RWPE1 (cell line): ENCODE results near the gene PLEKHB1.
A peak's percentile ranks its signal among the peaks of the same experiment; 100 is the strongest.

Experiments
- CTCF ChIA-PET: fragments of 350-600 bp; sonication (Branson Sonifier 250); formaldehyde crosslinking; extraction: SDS; loops from one replicate; lab custom pipeline; 2021; lab: Yijun Ruan, JAX
- POLR2A ChIA-PET: fragments of 400-600 bp; formaldehyde crosslinking; extraction: SDS; loops from one replicate; lab custom pipeline; 2020; ENCODE audit warnings: antibody characterized with exemption; ENCODE audit not compliant: low non-redundant PET; lab: Yijun Ruan, JAX
- DNase-seq: peaks from one replicate; pipeline ENCODE4 v3.0.0; 2012; ENCODE audit warnings: low spot score
- H3K27ac ChIP-seq: fragments of 450-650 bp; 2 replicates; pipeline ENCODE4 v1.5.1; 2017
- CTCF ChIP-seq: fragments of 450-650 bp; conservative IDR thresholded peaks from 2 replicates; pipeline ENCODE4 v1.5.1; 2017; ENCODE audit warnings: low read depth, mild to moderate bottlenecking

PLEKHB1 gene

DNA sequence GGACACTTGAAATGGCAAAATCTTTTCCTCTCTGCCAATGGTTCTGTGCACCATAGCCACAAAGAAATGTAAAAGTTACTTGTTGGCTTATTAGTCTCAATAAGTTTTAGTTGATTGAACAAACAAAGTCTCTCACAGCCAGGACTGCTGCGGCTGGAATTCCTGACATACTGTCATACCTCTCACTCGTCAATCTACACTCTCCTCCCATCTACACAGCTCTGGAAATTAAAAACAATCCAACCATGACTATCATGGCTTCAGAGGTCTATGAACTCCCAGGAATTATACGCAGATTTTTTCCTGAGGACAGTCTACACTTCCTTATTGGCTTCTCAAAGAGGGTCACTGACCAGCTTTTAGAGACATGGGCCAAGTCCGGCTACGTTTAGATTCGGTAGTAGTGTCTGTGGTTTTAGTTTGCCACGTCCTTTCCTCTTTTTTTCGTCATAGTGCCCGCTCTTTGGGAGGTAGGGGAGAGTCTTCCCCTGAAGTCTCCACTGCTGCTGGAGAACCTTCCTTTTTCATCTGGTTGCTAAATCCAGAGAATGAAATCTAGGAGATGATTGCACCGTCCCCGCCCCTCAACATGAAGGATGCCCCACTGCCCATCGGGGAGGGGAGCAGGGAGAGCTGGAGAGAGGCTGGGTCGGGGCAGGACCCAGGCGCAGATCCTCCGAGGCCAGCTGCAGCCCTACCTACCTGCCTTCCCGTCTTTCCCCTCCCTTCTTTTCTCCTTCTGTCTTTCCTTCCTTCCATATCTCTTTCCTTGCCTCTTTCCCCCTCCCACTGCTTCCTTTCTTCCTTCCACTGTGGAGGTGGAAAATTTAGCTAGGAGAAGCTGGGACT is 1.0 kb upstream of the PLEKHB1 start:
- ChIA-PET POLR2A (no interaction called here), CTCF (interaction anchor here (0.5 kb wide), 1 partner anchor 110 kb away, joined by 4 read pairs; no protein-coding TSS in a partner anchor)
- H3K27ac ChIP-seq = no peak overlapping the region
- TF ChIP-seq CTCF = no peak
- no peak for DNase-seq

DNA sequence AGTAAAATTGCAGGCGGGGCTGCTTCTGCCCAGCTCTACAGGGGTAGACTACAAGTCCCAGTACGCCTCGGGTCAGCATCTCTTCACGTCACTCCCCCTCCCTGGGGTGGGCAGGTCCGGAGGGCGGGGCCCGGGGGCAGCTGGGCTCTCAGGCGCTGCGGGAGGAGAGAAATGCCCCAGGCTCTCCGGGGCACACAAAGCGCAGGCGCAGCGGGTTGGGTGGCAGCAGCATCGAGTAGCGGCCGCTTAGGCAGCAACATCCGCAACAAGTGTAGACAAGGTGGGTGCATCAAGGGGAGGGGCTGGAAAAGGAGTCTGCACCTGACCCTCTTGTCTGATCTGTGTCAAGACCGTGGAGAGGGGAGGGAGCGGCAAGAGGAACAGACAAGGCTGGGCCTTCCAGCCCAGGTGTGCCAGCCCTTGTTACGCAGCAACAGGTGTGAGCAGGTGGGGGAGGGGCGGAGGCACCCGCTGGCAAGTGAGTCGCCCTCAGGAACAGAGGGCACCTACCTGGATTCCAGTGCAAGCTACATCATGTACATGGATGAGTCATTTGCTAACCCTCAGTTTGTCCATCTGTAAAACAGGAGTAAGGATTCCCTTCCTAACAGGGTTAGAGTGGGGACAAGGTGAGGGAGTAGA is 1.2 kb downstream of the PLEKHB1 start:
- no peak overlapping the region for H3K27ac ChIP-seq
- POLR2A ChIA-PET = no interaction called here
- CTCF ChIA-PET = interaction anchor here (2.1 kb wide), 1 partner anchor 13 kb away, joined by 8 read pairs; no protein-coding TSS in a partner anchor
- no peak for TF ChIP-seq CTCF
- DNase-seq = peak; percentile 79

- no peak for TF ChIP-seq CTCF
- CTCF ChIA-PET = interaction anchor here (2.1 kb wide), 1 partner anchor 13 kb away, joined by 8 read pairs; no protein-coding TSS in a partner anchor
- H3K27ac ChIP-seq = no peak overlapping the region
- DNase-seq = no peak
- POLR2A ChIA-PET = interaction anchor here (0.5 kb wide), 1 partner anchor 18 kb away, joined by 4 read pairs; no protein-coding TSS in a partner anchor
These were observed 1.7 kb downstream of the PLEKHB1 start for GRCh38 chr11:73648121-73648520.

GRCh38 chr11:73648571-73649046 is 2.2 kb downstream of the PLEKHB1 start:
- DNase-seq = no peak
- ChIA-PET CTCF (interaction anchor here (2.1 kb wide), 1 partner anchor 12 kb away, joined by 8 read pairs; no protein-coding TSS in a partner anchor), POLR2A (interaction anchor here (0.5 kb wide), 1 partner anchor 19 kb away, joined by 4 read pairs; no protein-coding TSS in a partner anchor)

DNA sequence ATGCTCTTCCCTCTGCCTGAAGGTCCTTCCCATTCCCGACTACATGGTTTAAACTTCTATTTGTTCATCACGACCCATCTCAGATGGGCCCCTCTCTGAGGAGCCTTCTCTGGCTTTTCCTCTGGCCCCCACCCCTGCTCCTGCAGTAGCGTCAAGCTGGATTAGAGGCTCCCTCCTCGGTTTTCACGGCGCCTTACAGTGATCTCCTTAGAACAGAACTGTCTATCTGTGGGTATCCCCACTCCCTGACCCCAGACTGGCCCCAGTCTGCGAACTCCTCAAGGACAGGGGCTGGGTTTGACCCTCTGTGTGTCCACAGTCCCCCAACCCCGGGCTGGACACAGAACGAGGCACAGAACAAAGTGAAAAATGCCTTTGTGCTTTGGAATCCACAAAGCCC is 2.8 kb downstream of the PLEKHB1 start:
- no peak overlapping the region for H3K27ac ChIP-seq
- TF ChIP-seq CTCF = no peak
- ChIA-PET CTCF (interaction anchor here (0.6 kb wide), 1 partner anchor 888 kb away, joined by 8 read pairs; no protein-coding TSS in a partner anchor), POLR2A (no interaction called here)
- no peak for DNase-seq

More at GRCh38 chr11:73648571-73649046, 2.2 kb downstream of the PLEKHB1 start:
- no peak for TF ChIP-seq CTCF
- no peak overlapping the region for H3K27ac ChIP-seq

- DNase-seq = no peak
- TF ChIP-seq CTCF = no peak
- CTCF ChIA-PET = interaction anchor here (0.5 kb wide), 1 partner anchor 60 kb away, joined by 3 read pairs; no protein-coding TSS in a partner anchor
- POLR2A ChIA-PET = no interaction called here
- H3K27ac ChIP-seq = no peak overlapping the region
These were observed 4.0 kb downstream of the PLEKHB1 start for GRCh38 chr11:73650400-73650799.
